Transverse colon (tissue), 4 donors: ENCODE data around the gene AK9.

Experiments
- CTCF ChIP-seq, 5 experiments: fragments of 200-600 bp in 3 of 5; fragments of 450-650 bp in 2 of 5; sonication (generic) in 3 of 5; IDR thresholded peaks; 1 replicate in 2 of 5; 2 replicates in 3 of 5; pipeline ENCODE4 v1.5.1; 2016 to 2017; ENCODE audit warnings: antibody characterized with exemption in 5 of 5, inconsistent platforms in 3 of 5, mild to moderate bottlenecking in 2 of 5, moderate library complexity in 1 of 5
- EP300 ChIP-seq: sonication (generic); formaldehyde crosslinking; IDR thresholded peaks from one replicate; pipeline ENCODE4 v1.6.1; 2017; ENCODE audit warnings: antibody characterized with exemption, low read depth
- POLR2A ChIP-seq: fragments of 450-650 bp; IDR thresholded peaks from one replicate; pipeline ENCODE4 v1.6.1; 2016; ENCODE audit warnings: antibody characterized with exemption, mild to moderate bottlenecking, moderate library complexity
- POLR2AphosphoS5 ChIP-seq, 3 donors: sonication (generic); formaldehyde crosslinking; IDR thresholded peaks; one replicate each; pipeline ENCODE4 v1.6.1; 2016; ENCODE audit warnings: antibody characterized with exemption in 3 of 3

DNA sequence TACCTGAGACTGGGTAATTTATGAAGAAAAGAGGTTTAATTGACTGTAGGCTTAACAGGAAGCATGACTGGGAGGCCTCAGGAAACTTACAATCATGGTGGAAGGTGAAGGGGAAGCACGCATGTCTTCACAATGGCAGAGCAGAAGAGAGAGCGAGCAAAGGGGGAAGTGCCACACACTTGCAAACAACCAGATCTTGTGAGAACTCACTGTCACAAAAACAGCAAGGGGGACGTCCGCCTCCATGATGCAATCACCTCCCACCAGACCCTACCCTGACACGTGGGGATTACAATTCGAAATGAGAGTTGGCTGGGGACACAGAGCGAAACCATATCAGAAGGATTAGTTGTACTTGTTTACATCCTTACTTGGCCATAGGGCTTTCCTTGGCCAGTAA is 49.8 kb upstream of the AK9 start:
- TF ChIP-seq EP300 (no peak), POLR2A (no peak), CTCF (IDR thresholded peaks at IDR 0.05) (no peak), POLR2AphosphoS5 (IDR thresholded peaks at IDR 0.05) (no peak)
